Measurements from ENCODE around the gene ITPKB.
"Not testable (repeated sequence)": the region's sequence is repeated elsewhere in the genome, so short reads cannot be mapped to it uniquely, and the experiment has no call there.

ITPKB gene

GRCh38 chr1:226598955-226599354 is 140.1 kb downstream of the ITPKB start:
- DNase-seq, result not testable (repeated sequence)

- DNase-seq, result no peak
Observed at GRCh38 chr1:226598455-226598849, 140.6 kb downstream of the ITPKB start.

GRCh38 chr1:226597616-226598454 is 141.2 kb downstream of the ITPKB start:
- DNase-seq, result no peak

- no peak for DNase-seq
Observed at GRCh38 chr1:226596531-226597165, 142.4 kb downstream of the ITPKB start.

GRCh38 chr1:226593541-226593940 is 145.5 kb downstream of the ITPKB start:
- no peak for DNase-seq

GRCh38 chr1:226590614-226591013 is 148.5 kb downstream of the ITPKB start:
- DNase-seq, result no peak

GRCh38 chr1:226589008-226589733 is 149.9 kb downstream of the ITPKB start:
- DNase-seq, result no peak

GRCh38 chr1:226588484-226588883 is 150.6 kb downstream of the ITPKB start:
- DNase-seq, result no peak

- DNase-seq, result no peak
Observed at GRCh38 chr1:226586650-226587422, 152.2 kb downstream of the ITPKB start.

GRCh38 chr1:226586116-226586515 is 153.0 kb downstream of the ITPKB start:
- no peak for DNase-seq

- no peak for DNase-seq
Observed at GRCh38 chr1:226584164-226584563, 154.9 kb downstream of the ITPKB start.

- no peak for DNase-seq
Observed at GRCh38 chr1:226582966-226583365, 156.1 kb downstream of the ITPKB start.
